PC-9 (cell line): Measurements from ENCODE around the gene BRSK2. TPM values are rescaled to one million over a fixed set of nuclear protein-coding genes. Genes with fewer than 3 reads are reported as not detected.

Source experiments
- BruUV-seq: library from RNA; stranded (reverse); fragments of 400-500 nt; replicated peaks from 2 replicates; lab custom pipeline; 2021; lab: Mats Ljungman, UMichigan
- CTCF ChIA-PET: fragments of 300-600 bp; sonication (Branson Sonifier 250); formaldehyde crosslinking; loops from one replicate; lab custom pipeline; 2022; ENCODE audit warnings: antibody characterized with exemption; lab: Charles Lee
- POLR2A ChIA-PET: fragments of 300-600 bp; sonication (Branson Sonifier 250); formaldehyde crosslinking; loops from one replicate; lab custom pipeline; 2022; ENCODE audit warnings: antibody characterized with exemption; ENCODE audit not compliant: unreplicated experiment; lab: Charles Lee
- DNase-seq, 2 experiments: peaks; one replicate each; pipeline versions ENCODE4 v3.0.0 to v3.0.0-alpha.2; 2015 to 2022; ENCODE audit warnings: mixed read lengths in 1 of 2
- H2AFZ ChIP-seq: fragments of 200-600 bp; sonication (generic); 2 replicates; pipeline ENCODE4 v1.8.1; 2017; ENCODE audit warnings: antibody characterized with exemption
- H3F3A ChIP-seq: fragments of 200-600 bp; sonication (generic); 2 replicates; pipeline ENCODE4 v1.8.1; 2017; ENCODE audit warnings: antibody characterized with exemption, mild to moderate bottlenecking, low read depth; ENCODE audit not compliant: insufficient read depth
- H3K27ac ChIP-seq: fragments of 200-600 bp; sonication (generic); 2 replicates; pipeline ENCODE4 v1.6.1; 2016; ENCODE audit warnings: mixed run types
- H3K27me3 ChIP-seq: fragments of 200-600 bp; sonication (generic); 2 replicates; pipeline ENCODE4 v1.6.1; 2016; ENCODE audit warnings: low read depth, mixed run types; ENCODE audit not compliant: insufficient read depth
- H3K36me3 ChIP-seq: fragments of 200-600 bp; sonication (generic); 2 replicates; pipeline ENCODE4 v1.6.1; 2016; ENCODE audit warnings: low read depth, mixed run types
- H3K4me1 ChIP-seq: fragments of 200-600 bp; sonication (generic); replicated peaks from 2 replicates; pipeline ENCODE4 v1.6.1; 2016; ENCODE audit warnings: mixed run types; ENCODE audit not compliant: insufficient read depth
- H3K4me2 ChIP-seq: fragments of 200-600 bp; sonication (generic); 2 replicates; pipeline ENCODE4 v1.6.1; 2017; ENCODE audit warnings: mixed run types
- H3K4me3 ChIP-seq: fragments of 200-600 bp; sonication (generic); 2 replicates; pipeline ENCODE4 v1.6.1; 2016; ENCODE audit warnings: mixed run types
- H3K79me2 ChIP-seq: fragments of 200-600 bp; sonication (generic); 2 replicates; pipeline ENCODE4 v1.6.1; 2017; ENCODE audit warnings: low read depth, mixed run types
- H3K9me2 ChIP-seq: fragments of 200-600 bp; sonication (generic); 2 replicates; pipeline ENCODE4 v1.8.1; 2017; ENCODE audit warnings: mild to moderate bottlenecking; ENCODE audit not compliant: insufficient read depth
- H3K9me3 ChIP-seq: fragments of 200-600 bp; sonication (generic); 2 replicates; pipeline ENCODE4 v1.8.1; 2016; ENCODE audit warnings: low read depth; ENCODE audit not compliant: insufficient read depth
- H4K20me1 ChIP-seq: fragments of 200-600 bp; sonication (generic); 2 replicates; pipeline ENCODE4 v1.8.1; 2017; ENCODE audit not compliant: insufficient read depth
- EZH2 ChIP-seq: fragments of 200-600 bp; sonication (generic); IDR thresholded peaks from 2 replicates; pipeline ENCODE4 v1.8.0; 2017; ENCODE audit warnings: antibody characterized with exemption, low read depth
- intact Hi-C: fragments of 100-400 bp; cut with micrococcal nuclease; formaldehyde crosslinking; loops from one replicate; pipeline ENCODE4 v1.10.0; 2022; ENCODE audit not compliant: unreplicated experiment
- total RNA-seq: library from RNA; stranded (reverse); gene quantifications from 2 replicates; pipeline ENCODE4 v1.2.3, GENCODE V29; 2021
- TF ChIP-seq, protein P1 (sequence below): fragments of 200-600 bp; sonication (generic); conservative IDR thresholded peaks from 2 replicates; pipeline ENCODE4 v1.6.1; 2017; ENCODE audit warnings: mixed run types, antibody characterized with exemption, mild to moderate bottlenecking, moderate library complexity

The BRSK2 gene
- total RNA-seq, 1 experiment from 2014 or later: 2.9 TPM

DNA sequence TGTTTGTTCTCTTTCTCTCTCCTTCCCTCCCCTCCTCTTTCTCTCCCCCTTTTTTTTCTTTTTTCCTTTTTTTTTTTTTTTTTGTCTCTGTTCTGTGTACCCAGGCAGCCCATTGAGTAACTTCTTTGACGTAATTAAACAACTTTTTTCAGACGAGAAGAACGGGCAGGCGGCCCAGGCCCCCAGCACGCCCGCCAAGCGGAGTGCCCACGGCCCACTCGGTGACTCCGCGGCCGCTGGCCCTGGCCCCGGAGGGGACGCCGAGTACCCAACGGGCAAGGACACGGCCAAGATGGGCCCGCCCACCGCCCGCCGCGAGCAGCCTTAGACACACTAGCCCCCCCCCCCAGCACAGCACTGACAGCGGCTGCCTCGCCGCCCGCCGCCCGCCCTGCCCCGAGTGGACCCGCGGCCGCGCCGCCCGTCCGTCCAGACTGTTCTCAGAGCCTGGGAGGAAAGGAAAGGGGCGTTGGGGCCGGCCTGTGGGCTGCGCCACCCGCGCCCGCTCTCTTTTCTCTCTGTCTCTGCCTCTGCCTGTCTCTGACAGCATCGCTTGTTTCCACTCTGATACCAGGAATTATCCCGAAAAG is 70.8 kb downstream of the BRSK2 start:
- H3K79me2 ChIP-seq: no peaks in the 10 kb centered on the region

DNA sequence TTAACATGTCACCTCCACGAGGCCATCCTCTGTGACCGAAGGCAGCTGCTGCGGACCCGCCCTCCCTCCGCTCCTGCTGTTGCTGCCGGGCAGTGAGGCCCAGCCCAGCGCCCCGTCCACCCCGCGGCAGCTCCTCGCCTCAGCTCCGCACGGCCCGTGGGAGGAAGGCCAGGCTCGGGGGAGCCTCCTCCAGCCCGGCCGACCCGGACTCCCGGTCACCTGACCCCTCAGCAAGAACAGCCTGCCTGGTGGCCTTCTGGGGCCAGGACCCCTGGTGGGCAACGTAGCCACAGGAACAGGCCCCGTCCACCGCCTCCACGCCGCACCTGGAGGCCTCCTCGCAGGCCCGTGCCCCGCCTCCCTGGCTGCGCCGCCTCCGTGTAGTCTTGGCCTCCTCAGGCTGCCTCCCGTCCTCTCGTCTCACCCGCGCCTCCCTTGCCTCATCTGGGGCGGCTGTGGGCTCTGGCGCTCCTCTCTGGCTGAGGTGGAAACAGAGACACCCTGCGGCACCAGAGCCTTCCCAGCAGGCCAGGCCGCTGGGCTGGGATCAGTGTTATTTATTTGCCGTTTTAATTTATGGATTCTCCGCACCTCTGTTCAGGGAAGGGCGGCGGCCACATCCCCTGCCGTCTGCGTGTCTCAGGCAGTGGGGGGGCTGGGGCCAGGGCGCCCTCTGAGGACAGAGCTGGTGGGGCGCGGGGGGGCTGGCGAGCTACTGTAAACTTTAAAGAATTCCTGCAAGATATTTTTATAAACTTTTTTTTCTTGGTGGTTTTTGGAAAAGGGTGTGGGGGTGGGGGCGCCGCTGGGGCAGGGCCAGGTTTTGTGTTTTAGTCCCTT is 71.5 kb downstream of the BRSK2 start:
- no peak overlapping the region for H3K27ac ChIP-seq
- H3K27me3 ChIP-seq: no peaks in the 10 kb centered on the region
- ChIA-PET POLR2A (no interaction called here), CTCF (no interaction called here)
- H4K20me1 ChIP-seq: no peaks in the 10 kb centered on the region
- H3K9me2 ChIP-seq: no peaks in the 10 kb centered on the region
- H3K4me3 ChIP-seq: no peak overlapping the region
- no peaks in the 10 kb centered on the region for H3K36me3 ChIP-seq
- no TSS peak for BruUV-seq
- H3K79me2 ChIP-seq: no peaks in the 10 kb centered on the region
- H3F3A ChIP-seq: no peaks in the 10 kb centered on the region
- no peaks in the 10 kb centered on the region for H3K9me3 ChIP-seq
- no peak for TF ChIP-seq EZH2
- TF ChIP-seq, protein P1, sequence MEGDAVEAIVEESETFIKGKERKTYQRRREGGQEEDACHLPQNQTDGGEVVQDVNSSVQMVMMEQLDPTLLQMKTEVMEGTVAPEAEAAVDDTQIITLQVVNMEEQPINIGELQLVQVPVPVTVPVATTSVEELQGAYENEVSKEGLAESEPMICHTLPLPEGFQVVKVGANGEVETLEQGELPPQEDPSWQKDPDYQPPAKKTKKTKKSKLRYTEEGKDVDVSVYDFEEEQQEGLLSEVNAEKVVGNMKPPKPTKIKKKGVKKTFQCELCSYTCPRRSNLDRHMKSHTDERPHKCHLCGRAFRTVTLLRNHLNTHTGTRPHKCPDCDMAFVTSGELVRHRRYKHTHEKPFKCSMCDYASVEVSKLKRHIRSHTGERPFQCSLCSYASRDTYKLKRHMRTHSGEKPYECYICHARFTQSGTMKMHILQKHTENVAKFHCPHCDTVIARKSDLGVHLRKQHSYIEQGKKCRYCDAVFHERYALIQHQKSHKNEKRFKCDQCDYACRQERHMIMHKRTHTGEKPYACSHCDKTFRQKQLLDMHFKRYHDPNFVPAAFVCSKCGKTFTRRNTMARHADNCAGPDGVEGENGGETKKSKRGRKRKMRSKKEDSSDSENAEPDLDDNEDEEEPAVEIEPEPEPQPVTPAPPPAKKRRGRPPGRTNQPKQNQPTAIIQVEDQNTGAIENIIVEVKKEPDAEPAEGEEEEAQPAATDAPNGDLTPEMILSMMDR: no peak
- no peak overlapping the region for H3K4me2 ChIP-seq
- no peak overlapping the region for H2AFZ ChIP-seq
- intact Hi-C loops: no loop called here
- no peak for DNase-seq
- H3K4me1 ChIP-seq: no peaks in the 10 kb centered on the region

More for the DNA sequence above, 70.8 kb downstream of the BRSK2 start:
- Histone ChIP-seq H2AFZ (no peak overlapping the region), H3K4me3 (no peak overlapping the region), H3K27ac (no peak overlapping the region), H3K36me3 (no peaks in the 10 kb centered on the region), H3K9me3 (no peaks in the 10 kb centered on the region), H3F3A (no peaks in the 10 kb centered on the region), H4K20me1 (no peaks in the 10 kb centered on the region), H3K4me2 (no peak overlapping the region), H3K27me3 (no peaks in the 10 kb centered on the region), H3K4me1 (no peaks in the 10 kb centered on the region), H3K9me2 (no peaks in the 10 kb centered on the region)
- no peak for DNase-seq
- CTCF ChIA-PET: no interaction called here
- BruUV-seq: no TSS peak
- intact Hi-C loops: no loop called here
- POLR2A ChIA-PET: no interaction called here
- TF ChIP-seq EZH2: no peak
- TF ChIP-seq, protein P1: no peak

DNA sequence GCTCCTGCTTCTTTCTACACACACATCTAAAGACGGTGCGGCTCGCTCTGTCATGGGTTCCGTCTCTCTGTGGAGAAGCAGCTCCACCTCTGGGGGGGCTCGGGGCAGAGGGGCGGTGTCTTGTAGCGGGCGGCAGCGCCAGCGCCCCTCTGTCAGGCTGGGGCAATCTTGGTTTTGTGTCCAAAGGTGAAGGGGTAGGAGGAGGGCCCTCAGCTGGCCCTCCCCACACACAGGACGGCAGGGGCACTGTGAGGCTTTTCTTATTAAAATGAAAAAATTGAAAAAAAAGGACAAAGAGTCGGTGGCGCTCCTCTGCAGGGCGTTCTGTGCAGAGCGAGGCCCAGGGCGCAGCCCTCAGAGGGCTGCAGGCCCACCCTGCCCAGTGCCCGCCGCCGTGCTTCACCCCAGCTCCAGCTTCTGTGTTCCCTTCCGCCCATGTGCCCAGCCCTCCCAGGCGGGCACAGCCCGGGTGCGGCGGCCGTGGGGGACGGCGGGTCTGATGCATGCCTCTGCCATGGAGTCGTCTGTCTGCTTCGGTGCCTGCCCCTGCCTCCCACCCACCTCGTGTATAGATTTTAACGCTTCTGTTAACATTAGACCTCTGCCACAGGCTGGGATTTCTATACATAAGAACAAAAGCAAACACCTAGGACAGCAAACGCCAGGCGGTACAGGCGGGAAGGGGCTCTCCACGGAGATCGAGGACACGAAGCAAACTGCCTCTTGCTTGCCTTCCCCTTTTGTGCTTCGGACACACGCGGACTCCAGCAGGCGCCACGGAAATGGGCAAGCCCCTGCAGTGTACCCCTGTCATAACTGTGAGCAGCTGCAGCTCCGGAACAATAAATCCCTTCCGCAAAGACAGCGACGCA is 72.3 kb downstream of the BRSK2 start:
- H3K27me3 ChIP-seq: no peaks in the 10 kb centered on the region
- no peak overlapping the region for H3K4me2 ChIP-seq
- BruUV-seq: no TSS peak
- no peak overlapping the region for H3K27ac ChIP-seq
- H3K9me3 ChIP-seq: no peaks in the 10 kb centered on the region
- TF ChIP-seq, protein P1: no peak
- TF ChIP-seq EZH2: no peak
- no peaks in the 10 kb centered on the region for H3K9me2 ChIP-seq
- no peaks in the 10 kb centered on the region for H3K79me2 ChIP-seq
- no peak overlapping the region for H3K4me3 ChIP-seq
- intact Hi-C loops: no loop called here
- CTCF ChIA-PET: no interaction called here
- no peaks in the 10 kb centered on the region for H3K4me1 ChIP-seq
- H3K36me3 ChIP-seq: no peaks in the 10 kb centered on the region
- no peaks in the 10 kb centered on the region for H3F3A ChIP-seq
- no peak overlapping the region for H2AFZ ChIP-seq
- DNase-seq: no peak
- H4K20me1 ChIP-seq: no peaks in the 10 kb centered on the region
- POLR2A ChIA-PET: no interaction called here
